ENCODE data around the gene SLC25A2.

DNA sequence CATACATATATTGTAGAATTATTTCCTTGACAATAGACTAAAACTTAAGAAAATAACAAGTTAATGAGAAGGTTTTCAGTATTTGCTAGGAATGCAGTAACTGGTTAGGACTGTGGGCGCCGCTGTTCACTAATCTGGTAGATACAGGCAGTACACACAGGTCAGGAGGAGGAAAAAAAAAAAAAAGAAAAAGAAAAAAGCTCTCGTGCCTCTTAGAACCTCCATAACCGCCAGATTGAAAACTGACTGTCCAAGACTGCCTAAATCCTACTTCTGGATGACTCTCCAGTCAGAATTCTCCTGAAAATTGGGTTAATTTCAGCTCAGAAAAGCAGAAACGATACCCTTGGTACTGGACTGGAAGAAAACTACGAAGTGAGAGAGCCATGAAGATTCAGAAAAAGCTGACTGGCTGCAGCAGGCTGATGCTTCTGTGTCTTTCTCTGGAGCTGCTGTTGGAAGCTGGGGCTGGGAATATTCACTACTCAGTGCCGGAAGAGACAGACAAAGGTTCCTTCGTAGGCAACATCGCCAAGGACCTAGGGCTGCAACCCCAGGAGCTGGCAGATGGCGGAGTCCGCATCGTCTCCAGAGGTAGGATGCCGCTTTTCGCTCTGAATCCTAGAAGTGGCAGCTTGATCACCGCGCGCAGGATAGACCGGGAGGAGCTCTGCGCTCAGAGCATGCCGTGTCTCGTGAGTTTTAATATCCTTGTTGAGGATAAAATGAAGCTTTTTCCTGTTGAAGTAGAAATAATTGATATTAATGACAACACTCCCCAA, 26.6 kb upstream of the SLC25A2 start, which contains the start of gene PCDHGA1:
- TF ChIP-seq, protein P1, sequence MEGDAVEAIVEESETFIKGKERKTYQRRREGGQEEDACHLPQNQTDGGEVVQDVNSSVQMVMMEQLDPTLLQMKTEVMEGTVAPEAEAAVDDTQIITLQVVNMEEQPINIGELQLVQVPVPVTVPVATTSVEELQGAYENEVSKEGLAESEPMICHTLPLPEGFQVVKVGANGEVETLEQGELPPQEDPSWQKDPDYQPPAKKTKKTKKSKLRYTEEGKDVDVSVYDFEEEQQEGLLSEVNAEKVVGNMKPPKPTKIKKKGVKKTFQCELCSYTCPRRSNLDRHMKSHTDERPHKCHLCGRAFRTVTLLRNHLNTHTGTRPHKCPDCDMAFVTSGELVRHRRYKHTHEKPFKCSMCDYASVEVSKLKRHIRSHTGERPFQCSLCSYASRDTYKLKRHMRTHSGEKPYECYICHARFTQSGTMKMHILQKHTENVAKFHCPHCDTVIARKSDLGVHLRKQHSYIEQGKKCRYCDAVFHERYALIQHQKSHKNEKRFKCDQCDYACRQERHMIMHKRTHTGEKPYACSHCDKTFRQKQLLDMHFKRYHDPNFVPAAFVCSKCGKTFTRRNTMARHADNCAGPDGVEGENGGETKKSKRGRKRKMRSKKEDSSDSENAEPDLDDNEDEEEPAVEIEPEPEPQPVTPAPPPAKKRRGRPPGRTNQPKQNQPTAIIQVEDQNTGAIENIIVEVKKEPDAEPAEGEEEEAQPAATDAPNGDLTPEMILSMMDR (IDR thresholded peaks at IDR 0.05; ENCODE audit: low read length): peak; percentile 74
- no peak for TF ChIP-seq EZH2 (optimal IDR thresholded peaks at IDR 0.05; ENCODE audit: low read depth, low read length)

Data from MM.1S (cell line).